K562 (cell line): Measurements from ENCODE around the gene TMEM170A. TPM values are rescaled to one million over a fixed set of nuclear protein-coding genes. Genes with fewer than 3 reads are reported as not detected.

ENCODE experiments used
- ATAC-seq: fragments of 200-7000 bp; cut with Tn5 transposase; 3 replicates; pipeline ENCODE4 v1.9.1; 2020; ENCODE audit warnings: moderate library complexity
- BruUV-seq: library from RNA; stranded (reverse); fragments of 400-500 nt; replicated peaks from 2 replicates; lab custom pipeline; 2021; lab: Mats Ljungman, UMichigan
- CTCF ChIA-PET: fragments of 300-600 bp; formaldehyde crosslinking; extraction: SDS; loops from one replicate; lab custom pipeline; 2021; ENCODE audit warnings: low intra/inter-chr PET ratio; lab: Yijun Ruan, JAX
- POLR2A ChIA-PET: fragments of 300-600, 350-650 bp; sonication (Branson Sonifier 250); formaldehyde crosslinking; extraction: SDS; loops from one replicate; lab custom pipeline; 2021; ENCODE audit warnings: antibody characterized with exemption, inconsistent platforms; lab: Yijun Ruan, JAX
- DNase-seq, 4 experiments: peaks; one replicate each; pipeline versions ENCODE4 v3.0.0 to v3.0.0-alpha.2; 2011 to 2018; ENCODE audit warnings: low spot score in 3 of 4, mixed read lengths in 3 of 4; ENCODE audit errors: extremely low read depth in 1 of 4
- FAIRE-seq: peaks from 2 replicates; lab custom pipeline; 2011; peaks lifted over from hg19 to GRCh38; lab: Jason Lieb, UNC
- H2AFZ ChIP-seq: 2 replicates; pipeline ENCODE4 v1.6.0; 2011; ENCODE audit warnings: low read depth, low read length, control low read depth, inconsistent platforms
- H3K27ac ChIP-seq: fragments of 200-600 bp; 3 replicates; pipeline ENCODE4 v1.8.0; 2011; ENCODE audit warnings: low read depth, mild to moderate bottlenecking, control low read depth, inconsistent platforms, low read length, moderate library complexity, mixed read lengths; ENCODE audit errors: extremely low read depth
- H3K27me3 ChIP-seq, 2 experiments: fragments of 300-600 bp in 1 of 2; 2 replicates in 1 of 2; 3 replicates in 1 of 2; pipeline versions ENCODE4 v1.6.0 to v1.8.0; 2011; ENCODE audit warnings: inconsistent platforms in 2 of 2, low read length in 2 of 2, mild to moderate bottlenecking in 1 of 2, mixed read lengths in 1 of 2, moderate library complexity in 1 of 2; ENCODE audit not compliant: control insufficient read depth in 2 of 2, insufficient read depth in 2 of 2
- H3K36me3 ChIP-seq: fragments of 300-600 bp; 3 replicates; pipeline ENCODE4 v1.8.0; 2011; ENCODE audit warnings: mild to moderate bottlenecking, low read length, inconsistent platforms; ENCODE audit not compliant: control insufficient read depth, insufficient read depth
- H3K4me1 ChIP-seq, 2 experiments: fragments of 200-600 bp in 1 of 2; replicated peaks in 1 of 2; 2 replicates in 1 of 2; 3 replicates in 1 of 2; pipeline versions ENCODE4 v1.5.1 to v1.8.0; 2011; ENCODE audit warnings: inconsistent platforms in 2 of 2, low read length in 2 of 2, mild to moderate bottlenecking in 1 of 2, mixed read lengths in 1 of 2, moderate library complexity in 1 of 2; ENCODE audit not compliant: control insufficient read depth in 2 of 2, insufficient read depth in 2 of 2
- H3K4me2 ChIP-seq: 2 replicates; pipeline ENCODE4 v1.6.1; 2011; ENCODE audit warnings: low read length, control low read depth, inconsistent platforms, mixed read lengths; ENCODE audit not compliant: insufficient read depth
- H3K4me3 ChIP-seq: fragments of 200-600 bp; sonication (generic), shearing (Covaris generic); 2 replicates; pipeline ENCODE4 v1.5.1; 2016; ENCODE audit warnings: control low read depth, inconsistent platforms
- H3K79me2 ChIP-seq: fragments of 200-600 bp; 3 replicates; pipeline ENCODE4 v1.8.0; 2011; ENCODE audit warnings: low read length, inconsistent platforms; ENCODE audit not compliant: control insufficient read depth, insufficient read depth
- H3K9ac ChIP-seq, 2 experiments: 2 replicates each; pipeline versions ENCODE4 v1.6.0 to v1.6.1; 2011; ENCODE audit warnings: low read depth in 2 of 2, low read length in 2 of 2, control low read depth in 1 of 2, inconsistent platforms in 1 of 2, mild to moderate bottlenecking in 1 of 2, mixed read lengths in 1 of 2; ENCODE audit not compliant: insufficient read depth in 1 of 2
- H3K9me1 ChIP-seq: one replicate; pipeline ENCODE4 v1.6.0; 2011; ENCODE audit warnings: inconsistent platforms, mild to moderate bottlenecking, low read length, moderate library complexity; ENCODE audit not compliant: control insufficient read depth, insufficient read depth
- H3K9me3 ChIP-seq: replicated peaks from 2 replicates; pipeline ENCODE4 v1.5.1; 2011; ENCODE audit warnings: low read depth, low read length, inconsistent platforms; ENCODE audit not compliant: control insufficient read depth, insufficient read depth
- H4K20me1 ChIP-seq: replicated peaks from 2 replicates; pipeline ENCODE4 v1.6.1; 2011; ENCODE audit warnings: low read length, inconsistent platforms, mixed read lengths; ENCODE audit not compliant: control insufficient read depth, insufficient read depth
- DIDO1 ChIP-seq: fragments of 450-650 bp; IDR thresholded peaks from 2 replicates; pipeline ENCODE4 v1.6.1; 2016; ENCODE audit warnings: low read depth, missing biosample characterization, missing genetic modification characterization
- ETV1 ChIP-seq: fragments of 450-650 bp; conservative IDR thresholded peaks from 2 replicates; pipeline ENCODE4 v1.6.1; 2016; ENCODE audit warnings: missing genetic modification characterization, control low read depth, low read depth, missing compliant biosample characterization
- HMG20A ChIP-seq: fragments of 450-650 bp; formaldehyde crosslinking; conservative IDR thresholded peaks from 2 replicates; pipeline ENCODE4 v1.4.0; 2020; ENCODE audit warnings: mild to moderate bottlenecking, mixed read lengths
- HNRNPH1 ChIP-seq: fragments of 200-400 bp; formaldehyde crosslinking; optimal IDR thresholded peaks from 2 replicates; pipeline ENCODE3; 2017; ENCODE audit warnings: low read depth, mild to moderate bottlenecking, low read length, moderate library complexity
- HNRNPUL1 ChIP-seq: fragments of 200-400 bp; formaldehyde crosslinking; IDR thresholded peaks from 2 replicates; pipeline ENCODE4 v1.6.1; 2017; ENCODE audit warnings: low read length
- NUFIP1 ChIP-seq: fragments of 450-650 bp; IDR thresholded peaks from 2 replicates; pipeline ENCODE4 v1.6.1; 2018; ENCODE audit not compliant: partially characterized antibody
- RAD51 ChIP-seq: fragments of 450-650 bp; IDR thresholded peaks from 2 replicates; pipeline ENCODE4 v1.7.1; 2016; ENCODE audit warnings: low read depth, mild to moderate bottlenecking, borderline replicate concordance
- SLC30A9 ChIP-seq: fragments of 250-450 bp; sonication (Bioruptor Pico); IDR thresholded peaks from 2 replicates; pipeline ENCODE4 v1.8.0; 2022; ENCODE audit warnings: mild to moderate bottlenecking, moderate library complexity
- SMAD2 ChIP-seq: fragments of 150-350 bp; IDR thresholded peaks from 2 replicates; pipeline ENCODE4 v1.6.1; 2014; ENCODE audit warnings: low read depth, mild to moderate bottlenecking, low read length
- SMARCB1 ChIP-seq: IDR thresholded peaks from 2 replicates; pipeline ENCODE4 v1.6.1; 2011; ENCODE audit warnings: improper control_type of control experiment, low read depth; ENCODE audit not compliant: insufficient read length
- SP2 ChIP-seq: IDR thresholded peaks from 2 replicates; pipeline ENCODE4 v1.6.1; 2011; ENCODE audit warnings: mild to moderate bottlenecking, low read depth, low read length, moderate library complexity; ENCODE audit not compliant: poor library complexity, severe bottlenecking; ENCODE audit errors: extremely low read depth
- TCF7L2 ChIP-seq: fragments of 150-350 bp; IDR thresholded peaks from 2 replicates; pipeline ENCODE4 v1.6.1; 2016; ENCODE audit warnings: low read depth, mild to moderate bottlenecking, low read length, moderate library complexity
- ZBED1 ChIP-seq: IDR thresholded peaks from 2 replicates; pipeline ENCODE4 v1.6.1; 2014
- ZFP1 ChIP-seq: fragments of 450-650 bp; formaldehyde crosslinking; IDR thresholded peaks from 2 replicates; pipeline ENCODE4 v1.4.0; 2020; ENCODE audit warnings: mild to moderate bottlenecking, mixed read lengths
- ZNF133 ChIP-seq: fragments of 250-450 bp; sonication (Bioruptor Pico); IDR thresholded peaks from 2 replicates; pipeline ENCODE4 v1.4.0; 2020; ENCODE audit warnings: mild to moderate bottlenecking
- ZNF282 ChIP-seq: sonication (generic); formaldehyde crosslinking; IDR thresholded peaks from 2 replicates; pipeline ENCODE4 v1.8.1; 2023; ENCODE audit warnings: missing genetic modification reagents
- WGBS: fragments of 100-300 bp; shearing (Covaris generic); methylation state at CpG from one replicate; pipeline ENCODE4 v1.1.6; 2016; ENCODE audit warnings: low coverage, mixed read lengths; ENCODE audit not compliant: insufficient coverage; ENCODE audit errors: missing lambda C conversion rate; 5-methylcytosine and 5-hydroxymethylcytosine counted together
- in situ Hi-C: fragments of 300-500 bp; cut with MboI; formaldehyde crosslinking; loops from 4 replicates; pipeline ENCODE4 v1.15.0; 2018; ENCODE audit warnings: inconsistent platforms, mixed read lengths
- intact Hi-C: fragments of 100-400 bp; cut with micrococcal nuclease; formaldehyde crosslinking; loops from 2 replicates; pipeline ENCODE4 v1.14.2; 2022
- polyA plus RNA-seq, 8 experiments: library from polyadenylated mRNA; depleted of rRNA in 4 of 8; stranded (reverse) in 5 of 8; unstranded in 3 of 8; fragments of >200 nt; fragmentation: Nextera tagmentation in 2 of 8; fragmentation: Illumina TruSeq in 1 of 8; extraction: Ambion mirVana in 2 of 8; extraction: Trizol in 1 of 8; gene quantifications; 2 replicates each; pipeline versions ENCODE4 v1.2.1 to v1.2.3, GENCODE V29; 2011 to 2014; ENCODE audit warnings: inconsistent platforms in 1 of 8, missing spikeins in 1 of 8
- total RNA-seq, 7 experiments: library from RNA; depleted of rRNA in 6 of 7; stranded (reverse); fragments of >200 nt in 6 of 7; fragmentation: Illumina TruSeq in 2 of 7; extraction: Trizol in 2 of 7; gene quantifications; 2 replicates each; pipeline versions ENCODE4 v1.2.1 to v1.2.3, GENCODE V29; 2011 to 2021; ENCODE audit warnings: low replicate concordance in 1 of 7
- TF ChIP-seq, protein P1 (sequence below): fragments of 250-450 bp; sonication (Bioruptor Pico); IDR thresholded peaks from 2 replicates; pipeline ENCODE4 v1.5.0; 2021
- TF ChIP-seq, protein P2 (sequence below): fragments of 450-650 bp; formaldehyde crosslinking; IDR thresholded peaks from 2 replicates; pipeline ENCODE4 v1.4.0; 2022; ENCODE audit warnings: missing genetic modification characterization
- TF ChIP-seq, protein P3 (sequence below), 2 experiments: IDR thresholded peaks; 2 replicates each; pipeline ENCODE4 v1.6.1; 2011; ENCODE audit warnings: borderline replicate concordance in 1 of 2, control low read depth in 1 of 2, low read depth in 1 of 2, low read length in 1 of 2, mild to moderate bottlenecking in 1 of 2, mixed read lengths in 1 of 2, moderate library complexity in 1 of 2; ENCODE audit not compliant: insufficient read depth in 1 of 2, insufficient read length in 1 of 2, poor library complexity in 1 of 2, severe bottlenecking in 1 of 2; ENCODE audit errors: extremely low read depth in 1 of 2

TMEM170A gene
- total and polyA plus RNA-seq, 9 of the 15 experiments (the other 6 are each of a cell fraction or from before 2014, with no cell fraction given), result 6.1 to 30.2 (median 15.0) TPM

DNA sequence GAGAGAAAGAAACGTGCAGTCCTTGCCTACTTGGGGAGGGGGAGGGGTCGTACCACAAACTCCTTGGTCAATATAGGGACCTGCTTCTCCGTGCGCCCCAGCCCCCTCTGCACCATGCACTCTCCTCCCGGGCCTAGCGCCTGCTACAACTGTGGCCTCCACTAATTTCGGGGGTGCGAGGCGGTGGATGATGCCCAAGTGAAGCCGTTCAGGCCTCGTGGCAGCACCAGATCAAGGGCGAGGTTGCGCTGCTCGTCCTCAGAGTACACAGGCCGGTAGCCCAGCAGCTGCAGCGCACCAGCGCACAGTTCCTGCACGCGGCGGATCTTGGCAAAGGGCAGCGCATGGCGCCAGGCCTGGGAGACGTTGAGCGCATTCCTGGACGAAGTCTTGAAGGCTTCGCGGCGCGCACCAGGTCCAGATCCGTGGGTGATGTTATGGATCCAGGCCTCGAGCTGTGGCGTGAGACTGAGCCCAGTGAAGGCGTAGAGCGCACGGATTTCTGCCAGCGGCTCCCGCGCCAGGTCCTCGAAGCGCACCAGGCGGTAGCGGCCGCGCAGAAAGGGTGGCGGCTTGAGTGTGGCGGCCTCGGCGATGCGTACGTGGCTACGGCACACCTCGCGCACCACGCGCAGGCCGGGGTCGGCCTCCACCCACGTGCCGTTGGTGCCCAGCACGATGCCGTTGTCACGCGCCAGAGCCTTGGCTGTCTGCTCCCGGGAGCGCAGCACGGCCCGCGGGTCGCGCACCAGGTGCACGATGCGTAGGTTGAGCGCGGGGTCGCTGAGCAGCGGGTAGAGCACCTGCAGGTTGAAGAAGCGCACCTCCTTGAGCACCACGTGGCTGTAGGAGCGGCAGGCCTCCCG, 14.2 kb upstream of the TMEM170A start:
- in situ Hi-C loops, result loop anchor here (10.0 kb wide), 1 partner anchor 286 kb away; no protein-coding TSS in a partner anchor
- BruUV-seq, result no TSS peak
- CTCF ChIA-PET, result no interaction called here
- peaks cover 0 to 9% of the 10 kb centered on the region in 2 experiments; a peak in 2 of 5 replicates for H3K4me1 ChIP-seq
- H3K9me3 ChIP-seq, result no peaks in the 10 kb centered on the region
- DNase-seq (no peak), FAIRE-seq (no peak), ATAC-seq (no peak)
- intact Hi-C loops, result no loop called here
- H3K36me3 ChIP-seq, result no peaks in the 10 kb centered on the region
- no peaks in the 10 kb centered on the region for H3K79me2 ChIP-seq
- H4K20me1 ChIP-seq, result no peaks in the 10 kb centered on the region; the same call in 1 of the 2 replicates
- no peak overlapping the region for H3K27ac ChIP-seq
- H3K4me3 ChIP-seq, result no peak overlapping the region
- H3K9ac ChIP-seq, result no peak overlapping the region
- no peak overlapping the region for H2AFZ ChIP-seq
- WGBS, result 37% methylated on average over 64 of the region's 80 CpGs
- POLR2A ChIA-PET, result interaction anchor here (1.2 kb wide), 1 partner anchor 8 kb away, joined by 3 read pairs; no protein-coding TSS in a partner anchor
- TF ChIP-seq ZBED1 (no peak), ZFP1 (CRISPR knock-in tag) (no peak), ZNF282 (CRISPR knock-in tag) (no peak), SMAD2 (no peak), HMG20A (no peak), TCF7L2 (no peak), SMARCB1 (no peak), RAD51 (no peak), ZNF133 (CRISPR knock-in tag) (no peak), HNRNPUL1 (no peak), DIDO1 (no peak), SLC30A9 (CRISPR knock-in tag) (no peak), NUFIP1 (no peak), ETV1 (no peak), HNRNPH1 (no peak), SP2 (no peak)
- TF ChIP-seq, protein P1, sequence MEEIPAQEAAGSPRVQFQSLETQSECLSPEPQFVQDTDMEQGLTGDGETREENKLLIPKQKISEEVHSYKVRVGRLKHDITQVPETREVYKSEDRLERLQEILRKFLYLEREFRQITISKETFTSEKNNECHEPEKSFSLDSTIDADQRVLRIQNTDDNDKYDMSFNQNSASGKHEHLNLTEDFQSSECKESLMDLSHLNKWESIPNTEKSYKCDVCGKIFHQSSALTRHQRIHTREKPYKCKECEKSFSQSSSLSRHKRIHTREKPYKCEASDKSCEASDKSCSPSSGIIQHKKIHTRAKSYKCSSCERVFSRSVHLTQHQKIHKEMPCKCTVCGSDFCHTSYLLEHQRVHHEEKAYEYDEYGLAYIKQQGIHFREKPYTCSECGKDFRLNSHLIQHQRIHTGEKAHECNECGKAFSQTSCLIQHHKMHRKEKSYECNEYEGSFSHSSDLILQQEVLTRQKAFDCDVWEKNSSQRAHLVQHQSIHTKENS (CRISPR knock-in tag), result no peak
- TF ChIP-seq, protein P2, sequence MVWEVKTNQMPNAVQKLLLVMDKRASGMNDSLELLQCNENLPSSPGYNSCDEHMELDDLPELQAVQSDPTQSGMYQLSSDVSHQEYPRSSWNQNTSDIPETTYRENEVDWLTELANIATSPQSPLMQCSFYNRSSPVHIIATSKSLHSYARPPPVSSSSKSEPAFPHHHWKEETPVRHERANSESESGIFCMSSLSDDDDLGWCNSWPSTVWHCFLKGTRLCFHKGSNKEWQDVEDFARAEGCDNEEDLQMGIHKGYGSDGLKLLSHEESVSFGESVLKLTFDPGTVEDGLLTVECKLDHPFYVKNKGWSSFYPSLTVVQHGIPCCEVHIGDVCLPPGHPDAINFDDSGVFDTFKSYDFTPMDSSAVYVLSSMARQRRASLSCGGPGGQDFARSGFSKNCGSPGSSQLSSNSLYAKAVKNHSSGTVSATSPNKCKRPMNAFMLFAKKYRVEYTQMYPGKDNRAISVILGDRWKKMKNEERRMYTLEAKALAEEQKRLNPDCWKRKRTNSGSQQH, result no peak
- TF ChIP-seq, protein P3, sequence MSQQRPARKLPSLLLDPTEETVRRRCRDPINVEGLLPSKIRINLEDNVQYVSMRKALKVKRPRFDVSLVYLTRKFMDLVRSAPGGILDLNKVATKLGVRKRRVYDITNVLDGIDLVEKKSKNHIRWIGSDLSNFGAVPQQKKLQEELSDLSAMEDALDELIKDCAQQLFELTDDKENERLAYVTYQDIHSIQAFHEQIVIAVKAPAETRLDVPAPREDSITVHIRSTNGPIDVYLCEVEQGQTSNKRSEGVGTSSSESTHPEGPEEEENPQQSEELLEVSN (IDR thresholded peaks at IDR 0.05; ENCODE audit: borderline replicate concordance in 1 of 2, extremely low read depth in 1 of 2, insufficient read depth in 1 of 2, insufficient read length in 1 of 2, low read depth in 1 of 2, low read length in 1 of 2, poor library complexity in 1 of 2, severe bottlenecking in 1 of 2), result no peak
- TF ChIP-seq, all 486 proteins: peak for 0
- Histone ChIP-seq H3K27me3 (peaks cover 13 to 58% of the 10 kb centered on the region in 2 experiments; a peak in 4 of 5 replicates), H3K4me2 (no peak overlapping the region), H3K9me1 (no peaks in the 10 kb centered on the region)
